ENCODE data around the gene IGF2R.

DNA sequence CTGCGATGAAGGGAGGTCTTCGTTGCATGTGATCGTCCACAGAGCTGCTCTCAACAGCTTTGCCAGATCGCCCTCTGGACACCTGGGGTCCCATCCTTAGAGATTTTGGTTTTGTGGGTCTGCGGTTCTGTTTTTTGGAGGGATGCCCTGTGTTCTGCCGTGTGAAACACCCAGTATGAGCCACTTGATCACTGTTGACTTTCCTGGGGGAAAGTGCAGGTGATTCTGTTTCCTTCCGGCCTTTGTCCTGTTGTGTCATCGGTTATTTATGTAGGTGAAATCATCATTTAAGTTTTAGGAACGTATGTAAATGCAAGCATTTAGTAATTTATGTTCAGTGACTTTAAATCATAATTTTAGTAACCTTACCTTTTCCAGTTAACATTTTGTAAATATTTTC lies 96.3 kb downstream of the IGF2R start:
- TF ChIP-seq, protein P1, sequence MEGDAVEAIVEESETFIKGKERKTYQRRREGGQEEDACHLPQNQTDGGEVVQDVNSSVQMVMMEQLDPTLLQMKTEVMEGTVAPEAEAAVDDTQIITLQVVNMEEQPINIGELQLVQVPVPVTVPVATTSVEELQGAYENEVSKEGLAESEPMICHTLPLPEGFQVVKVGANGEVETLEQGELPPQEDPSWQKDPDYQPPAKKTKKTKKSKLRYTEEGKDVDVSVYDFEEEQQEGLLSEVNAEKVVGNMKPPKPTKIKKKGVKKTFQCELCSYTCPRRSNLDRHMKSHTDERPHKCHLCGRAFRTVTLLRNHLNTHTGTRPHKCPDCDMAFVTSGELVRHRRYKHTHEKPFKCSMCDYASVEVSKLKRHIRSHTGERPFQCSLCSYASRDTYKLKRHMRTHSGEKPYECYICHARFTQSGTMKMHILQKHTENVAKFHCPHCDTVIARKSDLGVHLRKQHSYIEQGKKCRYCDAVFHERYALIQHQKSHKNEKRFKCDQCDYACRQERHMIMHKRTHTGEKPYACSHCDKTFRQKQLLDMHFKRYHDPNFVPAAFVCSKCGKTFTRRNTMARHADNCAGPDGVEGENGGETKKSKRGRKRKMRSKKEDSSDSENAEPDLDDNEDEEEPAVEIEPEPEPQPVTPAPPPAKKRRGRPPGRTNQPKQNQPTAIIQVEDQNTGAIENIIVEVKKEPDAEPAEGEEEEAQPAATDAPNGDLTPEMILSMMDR (IDR thresholded peaks at IDR 0.05 in 4 of 5, conservative IDR thresholded peaks at IDR 0.05 in 1 of 5): no peak
- TF ChIP-seq POLR2A (IDR thresholded peaks at IDR 0.05): peak in 1 of 2 donors; percentile 54

All from gastrocnemius medialis (tissue), 4 donors.